Spinal cord (tissue), 10 donors: ENCODE data around the gene SAMD1. TPM values are rescaled to one million over a fixed set of nuclear protein-coding genes. Genes with fewer than 3 reads are reported as not detected.

Experiments used
- DNase-seq, 6 donors: peaks; one replicate each; pipeline versions ENCODE4 v3.0.0 to v3.0.0-alpha.2; 2013 to 2015; ENCODE audit warnings: low spot score in 6 of 6, low read depth in 4 of 6
- H3K27ac ChIP-seq: one replicate; pipeline ENCODE4 v1.5.1; 2013; ENCODE audit warnings: low read depth, low read length, control low read depth
- H3K27me3 ChIP-seq: one replicate; pipeline ENCODE4 v1.6.1; 2013; ENCODE audit warnings: low read length; ENCODE audit not compliant: control insufficient read depth, insufficient read depth
- H3K36me3 ChIP-seq: one replicate; pipeline ENCODE4 v1.6.1; 2013; ENCODE audit warnings: low read length; ENCODE audit not compliant: control insufficient read depth, insufficient read depth
- H3K4me1 ChIP-seq: one replicate; pipeline ENCODE4 v1.6.1; 2013; ENCODE audit warnings: low read length; ENCODE audit not compliant: control insufficient read depth, insufficient read depth
- H3K4me3 ChIP-seq: one replicate; pipeline ENCODE4 v1.5.1; 2013; ENCODE audit warnings: low read depth, low read length, control low read depth
- H3K9me3 ChIP-seq: one replicate; pipeline ENCODE4 v1.6.1; 2013; ENCODE audit warnings: low read length; ENCODE audit not compliant: control insufficient read depth, insufficient read depth
- WGBS: methylation state at CpG from one replicate; pipeline ENCODE4 v1.1.5; 2013; ENCODE audit warnings: missing lambda C conversion rate; ENCODE audit not compliant: insufficient coverage; 5-methylcytosine and 5-hydroxymethylcytosine counted together
- polyA plus RNA-seq, 2 donors: library from polyadenylated mRNA; unstranded; fragments of 120-200 nt; gene quantifications; one replicate each; pipeline ENCODE4 v1.2.1, GENCODE V29; 2013; ENCODE audit not compliant: insufficient read length in 2 of 2
- total RNA-seq, 2 donors: library from RNA; depleted of rRNA in 1 of 2; stranded (reverse); fragments of 120-200 nt in 1 of 2; fragments of >200 nt in 1 of 2; gene quantifications; one replicate each; pipeline versions ENCODE4 v1.2.3 to v1.2.4, GENCODE V29; 2013 to 2014
- donor health status: healthy.

Gene SAMD1
- total and polyA plus RNA-seq, 4 donors, result 19.9 to 83.1 (median 56.7) TPM

GRCh38 chr19:14063105-14063504 is 27.4 kb downstream of the SAMD1 start:
- no CpG with 5 or more reads among the region's 7 CpGs for WGBS
- Histone ChIP-seq H3K27me3 (peaks cover 19% of the 10 kb centered on the region), H3K4me3 (no peak overlapping the region)

GRCh38 chr19:14062558-14062855 is 28.0 kb downstream of the SAMD1 start:
- peaks cover 17% of the 10 kb centered on the region for H3K4me1 ChIP-seq
- no peak for DNase-seq
- no peak overlapping the region for H3K4me3 ChIP-seq
- WGBS, result 88% methylated on average over 5 of the region's 5 CpGs
- H3K27me3 ChIP-seq, result peaks cover 21% of the 10 kb centered on the region
- no peaks in the 10 kb centered on the region for H3K36me3 ChIP-seq
- no peaks in the 10 kb centered on the region for H3K9me3 ChIP-seq
- no peak overlapping the region for H3K27ac ChIP-seq

More at GRCh38 chr19:14063105-14063504, 27.4 kb downstream of the SAMD1 start:
- Histone ChIP-seq H3K9me3 (no peaks in the 10 kb centered on the region), H3K36me3 (no peaks in the 10 kb centered on the region), H3K4me1 (peaks cover 11% of the 10 kb centered on the region), H3K27ac (no peak overlapping the region)
- DNase-seq, result no peak

- Histone ChIP-seq H3K36me3 (no peaks in the 10 kb centered on the region), H3K9me3 (no peaks in the 10 kb centered on the region), H3K4me3 (no peak within 1 kb of the TSS), H3K27ac (no peak within 1 kb of the TSS), H3K27me3 (peaks cover 21% of the 10 kb centered on the region), H3K4me1 (peaks cover 19% of the 10 kb centered on the region)
- DNase-seq, result no peak
- WGBS, result 44% methylated on average over 13 of the region's 19 CpGs
Observed at GRCh38 chr19:14061751-14062557, 28.6 kb downstream of the SAMD1 start, which contains the start of gene PALM3. Gene PALM3, minus strand, starts transcription at chr19:14062076. Its CDS starts 96 bp downstream, at chr19:14061980.

DNA sequence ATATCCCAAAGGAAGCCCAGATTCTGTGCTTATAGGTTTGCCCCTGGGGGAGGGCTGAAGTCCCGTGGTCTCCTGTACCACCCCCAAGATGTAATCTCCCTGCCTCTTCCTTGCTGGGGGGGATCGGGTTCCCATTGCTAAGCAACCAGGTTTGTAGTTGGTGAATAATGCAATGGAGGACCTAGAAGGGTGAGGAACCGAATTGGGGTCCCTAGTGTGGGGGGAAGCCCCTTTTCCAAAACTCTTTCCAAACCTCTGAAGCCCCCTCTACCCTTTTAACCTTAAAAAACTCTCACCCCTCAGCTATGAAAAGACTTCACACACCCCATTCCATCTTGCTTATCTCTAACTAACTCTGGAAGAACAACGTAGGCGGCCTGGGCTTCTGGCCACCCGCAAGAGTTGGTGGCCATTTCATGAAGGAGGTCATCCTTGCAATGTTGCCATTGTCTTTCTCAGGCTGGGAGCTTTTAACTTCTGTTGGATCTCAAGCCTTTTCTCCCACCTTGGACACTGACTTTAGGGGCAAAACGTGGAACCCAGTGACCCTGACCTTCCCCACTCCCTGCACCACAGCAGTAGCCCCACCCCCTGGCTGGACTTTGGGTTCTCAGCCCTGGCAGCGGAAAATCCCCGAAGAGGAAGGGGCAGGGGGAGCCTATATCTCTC is 29.3 kb downstream of the SAMD1 start:
- WGBS, result 40% methylated on average over 3 of the region's 9 CpGs
- H3K27me3 ChIP-seq, result peaks cover 21% of the 10 kb centered on the region
- DNase-seq, result no peak
- H3K4me3 ChIP-seq, result no peak overlapping the region
- H3K36me3 ChIP-seq, result no peaks in the 10 kb centered on the region
- H3K9me3 ChIP-seq, result no peaks in the 10 kb centered on the region
- H3K4me1 ChIP-seq, result peaks cover 24% of the 10 kb centered on the region
- no peak overlapping the region for H3K27ac ChIP-seq

DNA sequence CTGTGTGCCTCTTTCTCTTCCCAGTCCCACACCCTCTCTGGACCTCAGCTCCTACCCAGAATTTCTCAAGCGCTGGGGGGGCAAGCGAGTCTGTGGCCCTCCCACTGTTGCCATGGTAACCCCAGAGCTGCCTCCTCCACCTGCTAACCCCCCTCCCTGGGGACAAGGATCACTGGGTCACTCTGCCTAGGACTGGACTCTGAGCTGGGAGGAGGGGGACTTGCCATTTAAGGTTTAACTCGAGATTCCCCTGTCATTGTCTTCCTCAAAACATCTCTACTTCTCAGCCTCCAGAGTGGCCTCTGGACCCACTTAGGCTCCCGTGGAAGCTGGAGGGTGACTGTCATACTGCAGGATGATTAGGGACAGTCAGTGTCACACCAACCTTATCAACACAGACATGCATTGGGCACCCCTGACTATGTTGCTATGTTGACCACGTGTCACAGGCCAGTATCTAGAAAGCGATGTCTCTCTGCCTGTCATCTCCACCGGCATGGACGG is 30.8 kb downstream of the SAMD1 start:
- 67% methylated on average over 5 of the region's 8 CpGs for WGBS

DNA sequence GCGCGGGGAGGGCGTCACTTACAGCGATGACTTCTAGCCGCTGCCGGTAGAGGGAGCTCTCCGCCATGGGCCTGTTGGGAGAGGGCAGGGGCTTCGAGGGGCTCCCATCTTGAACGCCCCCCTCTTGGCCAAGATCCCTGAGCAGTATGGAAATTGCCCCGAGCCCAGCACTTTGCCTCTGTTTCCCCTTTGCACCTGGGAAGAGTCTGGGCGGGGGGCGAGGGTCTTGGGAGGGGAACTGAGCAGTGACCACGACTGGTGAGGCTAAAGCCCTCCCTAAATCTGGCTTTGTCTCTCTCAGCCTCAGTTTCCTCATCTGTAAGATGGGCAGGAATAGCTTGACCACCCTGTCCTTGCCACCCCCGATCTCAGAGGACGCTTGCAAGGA is 31.5 kb downstream of the SAMD1 start:
- H3K27me3 ChIP-seq, result peaks cover 21% of the 10 kb centered on the region
- H3K4me1 ChIP-seq, result peaks cover 24% of the 10 kb centered on the region
- peaks cover 3% of the 10 kb centered on the region for H3K36me3 ChIP-seq
- no peak overlapping the region for H3K27ac ChIP-seq
- no peaks in the 10 kb centered on the region for H3K9me3 ChIP-seq
- WGBS, result 3% methylated on average over 10 of the region's 15 CpGs
- no peak for DNase-seq
- no peak overlapping the region for H3K4me3 ChIP-seq

More for the DNA sequence above, 30.8 kb downstream of the SAMD1 start:
- no peak overlapping the region for H3K27ac ChIP-seq
- no peaks in the 10 kb centered on the region for H3K36me3 ChIP-seq
- no peak for DNase-seq
- peaks cover 21% of the 10 kb centered on the region for H3K27me3 ChIP-seq
- H3K9me3 ChIP-seq, result no peaks in the 10 kb centered on the region
- peaks cover 24% of the 10 kb centered on the region for H3K4me1 ChIP-seq
- H3K4me3 ChIP-seq, result no peak overlapping the region

- Histone ChIP-seq H3K27me3 (peaks cover 21% of the 10 kb centered on the region), H3K27ac (no peak overlapping the region), H3K36me3 (peaks cover 7% of the 10 kb centered on the region), H3K4me3 (no peak overlapping the region), H3K9me3 (no peaks in the 10 kb centered on the region), H3K4me1 (peaks cover 24% of the 10 kb centered on the region)
- WGBS, result 24% methylated on average over 17 of the region's 17 CpGs
- no peak for DNase-seq
Observed at GRCh38 chr19:14058182-14059092, 32.1 kb downstream of the SAMD1 start.

GRCh38 chr19:14056741-14057356 is 33.7 kb downstream of the SAMD1 start:
- Histone ChIP-seq H3K9me3 (no peaks in the 10 kb centered on the region), H3K4me3 (no peak overlapping the region), H3K27me3 (peaks cover 21% of the 10 kb centered on the region), H3K36me3 (peaks cover 17% of the 10 kb centered on the region), H3K4me1 (peaks cover 24% of the 10 kb centered on the region), H3K27ac (no peak overlapping the region)
- 38% methylated on average over 8 of the region's 19 CpGs for WGBS
- DNase-seq, result no peak
